Daoy (cell line): ENCODE data around the gene MADCAM1. TPM values are rescaled to one million over a fixed set of nuclear protein-coding genes. Genes with fewer than 3 reads are reported as not detected.

Experiments used
- DNase-seq: peaks from one replicate; pipeline ENCODE4 v3.0.0-alpha.2; 2015; ENCODE audit warnings: low read depth
- total RNA-seq: library from RNA; depleted of rRNA; stranded (reverse); fragments of >200 nt; shearing (Covaris generic); gene quantifications from 2 replicates; pipeline ENCODE4 v1.2.3, GENCODE V29; 2014

MADCAM1 gene
- total RNA-seq, 1 experiment from 2014 or later: not detected

DNA sequence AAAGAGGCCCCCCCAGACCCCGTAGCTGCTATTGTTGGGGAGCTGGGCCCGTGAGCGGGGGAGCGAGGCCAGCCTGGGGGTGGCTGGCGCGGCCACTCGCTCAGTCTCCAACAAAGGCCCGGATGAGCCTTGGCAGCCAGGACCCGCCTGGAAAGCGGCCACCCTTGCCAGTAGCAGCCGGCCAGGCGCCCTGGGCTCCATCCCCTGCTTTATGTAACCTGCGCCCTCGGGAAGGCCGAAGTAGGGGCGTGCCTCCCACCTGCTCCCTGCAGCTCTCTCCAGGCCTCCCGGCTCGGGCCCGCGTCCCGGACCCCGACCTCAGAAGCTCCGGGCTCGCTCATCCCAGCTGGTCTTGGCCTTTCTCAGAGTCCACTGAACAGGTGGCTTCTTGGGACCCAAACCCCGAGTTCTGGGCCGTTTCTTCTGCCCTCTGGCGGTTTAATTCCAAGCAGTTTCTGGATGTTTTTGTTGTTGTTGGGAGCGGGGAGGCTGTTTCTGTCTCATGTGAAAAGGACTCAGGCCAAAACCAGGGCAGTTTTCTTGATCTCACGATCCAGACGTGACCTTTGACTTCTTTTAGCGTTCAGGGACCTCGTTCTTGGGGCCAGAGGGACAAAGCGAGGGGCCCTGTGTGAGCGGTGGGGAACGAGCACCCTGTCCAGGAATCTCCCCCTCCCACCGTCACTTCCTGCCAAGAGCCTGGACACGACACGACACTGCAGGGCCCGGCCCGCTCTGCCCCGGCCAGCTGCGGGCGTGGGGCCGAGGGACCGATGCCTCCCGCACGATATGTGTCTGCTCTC, 36.5 kb downstream of the MADCAM1 start:
- peak; percentile 59 for DNase-seq

DNA sequence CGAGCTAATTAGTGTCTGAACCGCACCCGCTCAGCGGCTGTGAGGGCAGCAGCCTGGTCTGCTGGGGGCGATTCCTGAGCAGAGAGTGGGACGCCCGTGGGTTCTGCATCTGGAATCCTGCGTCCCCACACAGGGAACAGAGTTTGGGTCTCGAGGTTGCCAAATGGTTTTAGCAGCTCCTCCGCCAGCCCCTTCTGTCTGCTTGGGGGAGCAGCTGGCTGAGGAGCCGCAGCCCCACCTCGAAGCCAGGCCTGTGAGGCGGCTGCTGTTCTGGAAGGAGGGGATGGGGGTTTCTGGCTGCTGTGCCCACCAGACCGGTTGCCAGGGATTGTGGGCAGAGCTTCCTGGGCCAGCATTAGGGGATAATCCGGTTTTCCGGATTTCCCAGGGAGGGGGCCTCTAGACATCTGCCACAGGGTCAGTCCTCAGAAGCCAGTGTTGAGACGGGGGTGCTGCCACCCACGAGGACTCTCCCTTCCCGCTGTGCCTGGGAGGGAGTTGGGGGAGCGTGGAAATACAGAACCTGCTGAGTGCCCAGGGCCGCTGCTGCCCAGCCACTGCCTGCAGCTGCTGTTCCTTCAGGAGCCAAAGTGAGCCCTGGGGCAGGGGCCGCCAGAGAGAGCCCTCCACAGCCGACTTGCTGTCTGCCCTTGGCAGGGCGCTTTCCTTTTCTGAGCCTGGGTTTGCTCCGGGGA, 37.2 kb downstream of the MADCAM1 start:
- DNase-seq: no peak

DNA sequence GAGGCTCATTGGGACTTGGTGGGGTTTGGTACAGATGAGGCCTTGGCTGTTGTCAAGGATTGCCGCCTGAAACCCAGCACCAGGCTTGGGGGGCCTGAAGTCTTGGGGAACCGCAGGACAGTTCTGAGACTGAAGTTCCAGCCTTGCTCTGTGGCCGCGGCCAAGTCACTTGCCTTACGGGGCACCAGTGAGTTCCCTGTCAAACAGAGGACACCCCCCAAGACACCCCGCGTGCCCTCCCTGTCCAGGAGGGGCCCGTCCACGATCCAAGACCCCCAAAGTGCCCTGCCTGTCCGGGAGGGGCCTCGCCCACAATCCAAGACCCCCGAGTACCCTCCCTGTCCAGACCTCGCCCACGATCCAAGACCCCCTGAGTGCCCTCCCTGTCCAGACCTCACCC, 37.8 kb downstream of the MADCAM1 start:
- DNase-seq: no peak

DNA sequence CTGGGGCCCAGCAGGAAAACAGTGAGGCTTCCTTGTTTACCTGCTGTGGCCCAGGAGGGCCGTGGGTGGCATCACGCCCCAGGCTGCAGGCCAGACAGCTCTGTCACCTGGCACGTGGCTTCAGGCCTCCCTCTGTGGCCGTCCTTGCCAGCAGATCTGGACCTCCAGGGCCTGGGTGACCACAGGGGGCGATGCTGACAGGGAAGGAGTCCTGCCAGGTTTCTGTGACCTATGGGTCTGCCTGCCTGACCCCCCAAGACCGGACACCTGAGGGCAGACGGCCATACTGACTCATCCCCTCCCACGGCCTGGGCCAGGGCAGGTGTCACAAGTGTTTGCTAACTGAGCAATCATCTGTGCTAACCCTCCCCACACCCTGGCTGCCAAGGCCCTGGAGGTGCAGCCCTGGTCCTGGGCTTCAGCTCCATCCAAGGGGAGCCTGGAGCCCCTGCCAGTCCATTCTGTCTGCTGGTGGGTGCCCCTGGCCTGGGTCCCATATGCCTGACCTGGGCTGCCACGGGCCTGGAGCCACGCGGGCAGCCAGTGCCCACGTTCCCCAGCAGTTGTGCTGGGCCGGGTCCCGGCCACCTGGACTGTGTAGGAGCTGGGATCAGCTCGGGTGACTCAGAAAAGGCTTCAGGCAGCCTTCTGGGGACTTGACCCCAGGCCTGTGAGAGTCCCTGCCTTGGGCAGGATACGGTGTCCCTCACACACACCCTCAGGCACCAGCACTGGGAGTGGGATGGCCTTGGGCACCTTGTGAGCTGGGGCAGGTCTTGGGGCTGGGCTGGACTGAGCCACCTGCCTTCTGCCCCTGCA, 38.9 kb downstream of the MADCAM1 start:
- no peak for DNase-seq

DNA sequence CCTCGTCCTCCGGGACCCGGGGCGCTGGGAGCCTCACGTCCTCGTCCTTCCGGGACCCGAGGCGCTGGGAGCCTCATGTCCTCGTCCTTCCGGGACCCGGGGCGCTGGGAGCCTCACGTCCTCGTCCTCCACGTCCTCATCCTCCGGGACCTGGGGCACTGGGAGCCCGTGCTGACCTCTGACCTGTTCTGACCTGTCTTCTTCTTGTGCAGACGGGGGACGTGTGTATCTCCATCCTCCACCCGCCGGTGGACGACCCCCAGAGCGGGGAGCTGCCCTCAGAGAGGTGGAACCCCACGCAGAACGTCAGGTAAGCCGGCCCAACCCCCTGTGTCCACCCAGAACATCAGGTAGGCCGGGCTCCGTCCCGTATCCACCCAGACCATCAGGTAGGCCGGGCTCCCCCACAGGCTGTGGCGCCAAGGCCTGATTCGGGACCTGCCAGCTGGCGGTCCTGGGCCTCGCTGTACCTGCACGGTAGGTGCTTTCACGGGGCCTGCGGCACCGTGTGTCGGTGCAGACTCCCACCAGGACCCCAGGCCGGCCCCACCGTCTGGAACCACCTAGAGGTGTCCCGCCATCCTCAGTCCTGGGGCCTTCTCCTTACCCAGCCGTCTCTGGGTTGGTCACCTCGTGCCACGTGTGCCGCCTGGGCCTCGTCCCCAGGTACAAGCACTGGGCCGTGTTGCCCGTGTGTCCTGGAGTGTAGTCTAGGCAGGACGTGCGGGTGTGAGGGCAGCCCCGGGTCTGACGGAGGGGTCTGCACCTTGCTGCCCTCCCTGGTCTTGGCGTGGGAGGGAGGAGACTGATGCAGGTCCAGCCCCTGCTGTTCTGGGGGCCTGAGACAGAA, 40.0 kb downstream of the MADCAM1 start:
- no peak for DNase-seq

GRCh38 chr19:536881-537404, 40.7 kb downstream of the MADCAM1 start:
- DNase-seq: no peak

GRCh38 chr19:538641-539428, 42.5 kb downstream of the MADCAM1 start:
- no peak for DNase-seq

DNA sequence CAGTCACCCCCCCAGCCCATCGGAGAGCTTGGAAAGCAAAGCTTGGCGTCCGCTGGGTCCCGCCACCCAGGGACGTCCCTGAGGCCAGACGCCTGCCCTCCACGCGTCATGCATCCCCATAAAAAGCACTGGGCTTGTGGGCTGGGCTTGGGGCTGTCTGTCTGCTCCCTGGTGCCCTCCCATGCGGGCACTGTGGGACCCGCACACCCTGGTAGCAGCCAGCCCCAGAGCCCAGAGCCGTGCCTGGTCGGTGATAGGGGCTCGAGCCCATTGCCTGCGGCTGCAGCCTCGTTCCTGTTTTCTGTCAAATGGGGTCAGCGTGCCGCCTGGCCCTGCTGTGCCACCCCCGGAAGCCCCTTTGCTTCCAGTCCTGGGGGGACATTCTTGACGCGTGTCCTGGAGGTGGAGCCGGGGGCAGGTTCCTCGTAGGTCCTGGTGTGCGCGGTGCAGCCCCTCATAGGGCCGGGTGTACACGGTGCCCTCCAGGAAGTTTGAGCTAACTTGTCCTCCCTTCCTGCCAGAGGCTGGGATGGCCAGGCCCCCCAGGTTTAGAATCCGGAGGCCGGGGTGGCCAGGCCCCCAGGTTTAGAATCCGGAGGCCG, 43.2 kb downstream of the MADCAM1 start:
- DNase-seq: no peak

DNA sequence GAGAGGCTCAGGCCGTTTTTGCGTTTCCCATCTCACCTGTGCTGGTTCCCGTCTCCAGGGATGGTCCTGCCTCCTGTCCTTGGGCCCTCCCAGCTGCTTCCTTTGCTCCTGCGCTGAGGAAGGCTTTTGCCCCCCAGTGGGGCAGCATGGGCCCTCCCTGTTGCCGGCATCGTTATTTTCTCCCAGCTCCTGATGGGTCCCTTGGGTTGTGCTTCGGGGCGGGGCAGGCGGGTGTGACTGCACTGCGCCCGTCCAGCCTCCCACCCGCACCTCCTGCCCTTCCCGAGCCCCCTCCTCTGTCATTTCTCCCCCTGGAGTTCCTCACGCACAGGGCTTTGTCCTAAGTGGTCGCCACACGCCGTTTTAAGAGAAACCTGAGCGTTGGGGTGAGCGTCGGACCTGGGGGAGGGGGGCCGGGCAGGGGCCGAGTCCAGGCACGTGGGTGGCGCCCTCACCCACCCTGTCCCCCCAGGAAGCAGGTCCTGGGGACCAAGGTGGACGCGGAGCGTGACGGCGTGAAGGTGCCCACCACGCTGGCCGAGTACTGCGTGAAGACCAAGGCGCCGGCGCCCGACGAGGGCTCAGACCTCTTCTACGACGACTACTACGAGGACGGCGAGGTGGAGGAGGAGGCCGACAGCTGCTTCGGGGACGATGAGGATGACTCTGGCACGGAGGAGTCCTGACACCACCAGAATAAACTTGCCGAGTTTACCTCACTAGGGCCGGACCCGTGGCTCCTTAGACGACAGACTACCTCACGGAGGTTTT, 44.8 kb downstream of the MADCAM1 start:
- no peak for DNase-seq

- no peak for DNase-seq
These were observed 45.4 kb downstream of the MADCAM1 start for GRCh38 chr19:541699-542098.

GRCh38 chr19:542173-542866, 46.0 kb downstream of the MADCAM1 start:
- DNase-seq: no peak

- no peak for DNase-seq
These were observed 47.8 kb downstream of the MADCAM1 start, which contains the start of gene GZMM for GRCh38 chr19:543910-544608. Gene GZMM (plus strand): TSS chr19:544053. CDS start chr19:544072, 19 bp downstream.

DNA sequence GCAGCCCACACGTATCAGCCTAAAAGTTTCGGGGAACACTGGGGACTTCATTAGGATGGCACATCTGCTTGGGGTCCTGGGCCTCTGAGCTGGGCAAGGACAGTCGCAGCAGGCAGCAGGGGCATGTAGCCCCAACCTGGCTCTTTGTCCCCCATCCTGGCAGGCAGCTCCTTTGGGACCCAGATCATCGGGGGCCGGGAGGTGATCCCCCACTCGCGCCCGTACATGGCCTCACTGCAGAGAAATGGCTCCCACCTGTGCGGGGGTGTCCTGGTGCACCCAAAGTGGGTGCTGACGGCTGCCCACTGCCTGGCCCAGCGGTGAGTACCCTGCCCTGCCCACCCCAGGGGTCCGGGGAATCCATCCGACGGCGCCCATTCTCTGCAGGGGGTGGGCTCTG, 50.8 kb downstream of the MADCAM1 start:
- no peak for DNase-seq

- DNase-seq: no peak
These were observed 51.8 kb downstream of the MADCAM1 start for GRCh38 chr19:547836-548720.

- DNase-seq: no peak
These were observed 52.9 kb downstream of the MADCAM1 start for GRCh38 chr19:548886-549830.

DNA sequence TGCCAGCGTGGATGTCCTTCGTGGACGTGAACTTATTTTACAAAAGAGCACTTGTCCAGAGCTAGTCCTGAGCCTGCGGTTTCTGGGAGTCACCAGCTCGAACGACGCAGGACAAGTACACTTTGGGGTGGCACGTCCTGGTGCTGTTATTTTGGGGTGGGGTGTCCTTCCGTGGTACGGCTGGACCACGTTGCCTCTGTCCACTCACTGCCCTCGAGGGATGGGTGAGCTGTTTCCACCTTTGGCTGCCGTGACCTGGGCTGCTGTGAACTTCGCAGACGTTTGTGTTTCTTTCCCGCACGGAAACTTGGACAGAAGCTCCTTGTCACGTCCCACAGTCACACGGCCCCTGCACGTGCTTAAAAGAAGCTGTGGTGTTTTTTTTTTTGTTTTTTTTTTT, 58.5 kb downstream of the MADCAM1 start:
- no peak for DNase-seq
